A673 (cell line): ENCODE measurements around the gene ART4. TPM values are rescaled to one million over a fixed set of nuclear protein-coding genes. Genes with fewer than 3 reads are reported as not detected.

ENCODE experiments used
- BruUV-seq: library from RNA; stranded (reverse); fragments of 400-500 nt; replicated peaks from 2 replicates; lab custom pipeline; 2021; lab: Mats Ljungman, UMichigan
- CTCF ChIA-PET: fragments of 300-600 bp; sonication (Branson Sonifier 250); formaldehyde crosslinking; loops from one replicate; lab custom pipeline; 2022; ENCODE audit warnings: antibody characterized with exemption; lab: Charles Lee
- POLR2A ChIA-PET: fragments of 300-600 bp; sonication (Branson Sonifier 250); formaldehyde crosslinking; loops from one replicate; lab custom pipeline; 2022; ENCODE audit warnings: antibody characterized with exemption; ENCODE audit not compliant: low non-redundant PET; lab: Charles Lee
- DNase-seq: peaks from one replicate; pipeline ENCODE4 v3.0.0-alpha.2; 2015; ENCODE audit warnings: low spot score
- H3K27ac ChIP-seq: fragments of 200-600 bp; sonication (generic); 2 replicates; pipeline ENCODE4 v1.5.1; 2016; ENCODE audit warnings: mixed run types, low read depth, mild to moderate bottlenecking, mixed read lengths, antibody characterized with exemption, low read length; ENCODE audit not compliant: poor library complexity, severe bottlenecking
- H3K27me3 ChIP-seq: fragments of 200-600 bp; sonication (generic); replicated peaks from 2 replicates; pipeline ENCODE4 v1.6.1; 2017; ENCODE audit warnings: mixed run types, low read depth, mild to moderate bottlenecking, mixed read lengths, antibody characterized with exemption, low read length; ENCODE audit not compliant: insufficient read depth, poor library complexity
- H3K36me3 ChIP-seq: fragments of 200-600 bp; sonication (generic); 2 replicates; pipeline ENCODE4 v1.6.1; 2016; ENCODE audit warnings: mixed run types, mild to moderate bottlenecking, mixed read lengths, antibody characterized with exemption, low read length; ENCODE audit not compliant: insufficient read depth, poor library complexity, severe bottlenecking
- H3K4me1 ChIP-seq: fragments of 200-600 bp; sonication (generic); 2 replicates; pipeline ENCODE4 v1.6.1; 2017; ENCODE audit warnings: mixed run types, mild to moderate bottlenecking, mixed read lengths, antibody characterized with exemption, low read length; ENCODE audit not compliant: insufficient read depth, poor library complexity, severe bottlenecking
- H3K4me3 ChIP-seq: fragments of 200-600 bp; sonication (generic); 2 replicates; pipeline ENCODE4 v1.5.1; 2016; ENCODE audit warnings: low read depth, mixed run types, mild to moderate bottlenecking, mixed read lengths, low read length; ENCODE audit not compliant: poor library complexity, severe bottlenecking
- H3K9me3 ChIP-seq: fragments of 200-600 bp; sonication (generic); 2 replicates; pipeline ENCODE4 v1.6.1; 2016; ENCODE audit warnings: mixed run types, low read depth, mild to moderate bottlenecking, mixed read lengths, antibody characterized with exemption, low read length; ENCODE audit not compliant: poor library complexity, severe bottlenecking
- CTCF ChIP-seq: fragments of 300-800, 200-600 bp; sonication (generic); conservative IDR thresholded peaks from 2 replicates; pipeline ENCODE4 v1.5.1; 2017; ENCODE audit warnings: low read depth, mild to moderate bottlenecking, antibody characterized with exemption, low read length, moderate library complexity, mixed read lengths
- EZH2 ChIP-seq: fragments of 200-600 bp; sonication (generic); IDR thresholded peaks from 2 replicates; pipeline ENCODE4 v1.6.1; 2017; ENCODE audit warnings: borderline replicate concordance, low read depth, mild to moderate bottlenecking, mixed read lengths, antibody characterized with exemption, low read length; ENCODE audit not compliant: poor library complexity, severe bottlenecking
- intact Hi-C: fragments of 100-400 bp; cut with micrococcal nuclease; formaldehyde crosslinking; loops from one replicate; pipeline ENCODE4 v1.10.0; 2022; ENCODE audit not compliant: unreplicated experiment
- total RNA-seq: library from RNA; stranded (reverse); gene quantifications from 2 replicates; pipeline ENCODE4 v1.2.3, GENCODE V29; 2021

Gene ART4
- total RNA-seq, 1 experiment from 2014 or later, result not detected

GRCh38 chr12:14878488-14878887 lies 35.2 kb upstream of the ART4 start:
- intact Hi-C loops, result no loop called here
- no peaks in the 10 kb centered on the region for H3K36me3 ChIP-seq
- POLR2A ChIA-PET, result no interaction called here
- H3K27ac ChIP-seq, result no peak overlapping the region
- H3K27me3 ChIP-seq, result no peaks in the 10 kb centered on the region
- no peak overlapping the region for H3K4me3 ChIP-seq
- TF ChIP-seq EZH2 (no peak), CTCF (no peak)
- CTCF ChIA-PET, result no interaction called here
- no peak for DNase-seq
- BruUV-seq, result no TSS peak
- no peaks in the 10 kb centered on the region for H3K9me3 ChIP-seq
- H3K4me1 ChIP-seq, result peaks cover 7% of the 10 kb centered on the region

DNA sequence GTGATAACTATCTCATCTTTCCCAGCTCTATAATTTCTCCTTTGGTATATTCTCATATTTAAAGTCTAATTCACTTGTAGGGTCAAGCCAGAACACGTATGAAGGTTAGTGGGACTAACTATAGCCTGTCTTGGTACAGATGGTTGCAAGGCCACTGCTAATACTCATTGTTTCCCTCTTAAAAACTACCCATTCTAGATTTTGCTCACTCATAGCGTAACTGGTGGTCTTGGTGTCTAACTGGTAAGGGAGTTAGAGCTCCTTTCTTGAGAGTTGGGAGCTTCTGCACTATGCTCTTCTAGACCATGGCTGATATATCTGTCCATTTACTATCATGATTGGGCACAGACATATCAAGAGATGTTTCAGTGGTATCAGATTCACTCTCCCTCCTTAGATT lies 33.5 kb upstream of the ART4 start:
- no peak for DNase-seq
- Histone ChIP-seq H3K36me3 (no peaks in the 10 kb centered on the region), H3K27me3 (no peaks in the 10 kb centered on the region), H3K4me3 (no peak overlapping the region), H3K27ac (no peak overlapping the region), H3K4me1 (peaks cover 7% of the 10 kb centered on the region), H3K9me3 (no peaks in the 10 kb centered on the region)
- BruUV-seq, result no TSS peak
- intact Hi-C loops, result no loop called here
- ChIA-PET CTCF (no interaction called here), POLR2A (no interaction called here)
- TF ChIP-seq EZH2 (no peak), CTCF (no peak)

DNA sequence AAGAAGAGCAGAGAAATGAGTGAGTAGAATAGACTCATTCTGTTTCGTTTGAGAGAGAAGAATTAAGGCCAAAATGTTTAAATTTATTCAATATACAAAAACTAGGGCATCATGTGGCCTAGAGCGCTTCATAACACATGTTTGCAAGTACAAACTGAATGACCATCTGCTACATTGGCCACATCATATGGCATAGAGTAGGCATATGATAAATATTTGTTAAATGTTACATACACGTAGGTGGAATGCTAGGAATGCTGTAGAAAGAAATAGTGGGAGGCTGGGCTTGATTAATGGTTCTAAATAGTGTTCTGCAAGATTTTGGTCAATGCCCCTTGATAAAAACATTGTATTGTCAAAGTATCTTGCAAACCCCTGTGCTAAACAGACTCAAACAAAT lies 31.6 kb upstream of the ART4 start:
- Histone ChIP-seq H3K4me3 (no peak overlapping the region), H3K4me1 (no peaks in the 10 kb centered on the region), H3K27me3 (no peaks in the 10 kb centered on the region), H3K9me3 (no peaks in the 10 kb centered on the region), H3K36me3 (no peaks in the 10 kb centered on the region), H3K27ac (no peak overlapping the region)
- DNase-seq, result no peak
- ChIA-PET CTCF (no interaction called here), POLR2A (no interaction called here)
- TF ChIP-seq CTCF (no peak), EZH2 (no peak)
- intact Hi-C loops, result no loop called here
- no TSS peak for BruUV-seq
